Keratinocyte (primary cell): ENCODE data around the gene TRMT1. TPM values are rescaled to one million over a fixed set of nuclear protein-coding genes. Genes with fewer than 3 reads are reported as not detected.

Experiments
- DNase-seq: peaks from one replicate; pipeline ENCODE4 v3.0.0-alpha.2; 2011; ENCODE audit warnings: low read depth, missing footprints, low spot score
- FAIRE-seq: peaks from 2 replicates; lab custom pipeline; 2011; peaks lifted over from hg19 to GRCh38; lab: Jason Lieb, UNC
- H2AFZ ChIP-seq: 2 replicates; pipeline ENCODE4 v1.6.0; 2012; ENCODE audit warnings: low read length, control low read depth, inconsistent platforms; ENCODE audit not compliant: control insufficient read depth
- H3K27ac ChIP-seq: 2 replicates; pipeline ENCODE4 v1.5.1; 2011; ENCODE audit warnings: low read length; ENCODE audit not compliant: control insufficient read depth, insufficient read depth
- H3K27me3 ChIP-seq: 3 replicates; pipeline ENCODE4 v1.6.0; 2011; ENCODE audit warnings: low read length; ENCODE audit not compliant: control insufficient read depth, insufficient read depth; ENCODE audit errors: extremely low read depth
- H3K36me3 ChIP-seq, 2 experiments: 2 replicates in 1 of 2; 3 replicates in 1 of 2; pipeline ENCODE4 v1.5.1; 2011; ENCODE audit warnings: low read length in 2 of 2, mild to moderate bottlenecking in 1 of 2; ENCODE audit not compliant: control insufficient read depth in 2 of 2, insufficient read depth in 2 of 2; ENCODE audit errors: extremely low read depth in 1 of 2
- H3K4me1 ChIP-seq: 3 replicates; pipeline ENCODE4 v1.5.1; 2011; ENCODE audit warnings: low read length; ENCODE audit not compliant: control insufficient read depth, insufficient read depth; ENCODE audit errors: extremely low read depth
- H3K4me2 ChIP-seq: 3 replicates; pipeline ENCODE4 v1.6.0; 2011; ENCODE audit warnings: low read depth, low read length; ENCODE audit not compliant: control insufficient read depth, insufficient read depth; ENCODE audit errors: extremely low read depth
- H3K4me3 ChIP-seq, 3 experiments: fragments of 200-600 bp in 1 of 3; sonication (generic) in 1 of 3; 2 replicates in 2 of 3; 3 replicates in 1 of 3; pipeline ENCODE4 v1.5.1; 2011 to 2016; ENCODE audit warnings: low read length in 3 of 3, mild to moderate bottlenecking in 3 of 3, control low read depth in 2 of 3, inconsistent platforms in 1 of 3, low read depth in 1 of 3, mixed read lengths in 1 of 3, mixed run types in 1 of 3, moderate library complexity in 1 of 3; ENCODE audit not compliant: control insufficient read depth in 2 of 3, insufficient read depth in 2 of 3; ENCODE audit errors: extremely low read depth in 1 of 3
- H3K79me2 ChIP-seq: 2 replicates; pipeline ENCODE4 v1.6.0; 2012; ENCODE audit warnings: low read length; ENCODE audit not compliant: control insufficient read depth, insufficient read depth
- H3K9ac ChIP-seq: 3 replicates; pipeline ENCODE4 v1.6.0; 2011; ENCODE audit warnings: low read length; ENCODE audit not compliant: control insufficient read depth, insufficient read depth; ENCODE audit errors: extremely low read depth
- H3K9me1 ChIP-seq: 3 replicates; pipeline ENCODE4 v1.6.0; 2011; ENCODE audit warnings: low read length; ENCODE audit not compliant: control insufficient read depth, insufficient read depth; ENCODE audit errors: extremely low read depth
- H3K9me3 ChIP-seq: 2 replicates; pipeline ENCODE4 v1.5.1; 2012; ENCODE audit warnings: low read depth, low read length; ENCODE audit not compliant: control insufficient read depth
- H4K20me1 ChIP-seq: 3 replicates; pipeline ENCODE4 v1.6.0; 2011; ENCODE audit warnings: low read length; ENCODE audit not compliant: control insufficient read depth, insufficient read depth; ENCODE audit errors: extremely low read depth
- CTCF ChIP-seq, 3 experiments: IDR thresholded peaks in 1 of 3; conservative IDR thresholded peaks in 1 of 3; optimal IDR thresholded peaks in 1 of 3; 2 replicates in 2 of 3; 3 replicates in 1 of 3; pipeline versions ENCODE3 to v1.5.1; 2011; ENCODE audit warnings: low read length in 3 of 3, mild to moderate bottlenecking in 3 of 3, moderate library complexity in 2 of 3, control low read depth in 1 of 3, inconsistent platforms in 1 of 3; ENCODE audit not compliant: insufficient read depth in 2 of 3; ENCODE audit errors: extremely low read depth in 1 of 3
- EZH2 ChIP-seq: IDR thresholded peaks from one replicate; pipeline ENCODE4 v1.6.1; 2012; ENCODE audit warnings: inconsistent platforms, mild to moderate bottlenecking, low read length, moderate library complexity
- dilution Hi-C: fragments of 300-500 bp; cut with MboI; formaldehyde crosslinking; loops from one replicate; pipeline ENCODE4 v1.7.0; 2020; ENCODE audit warnings: low sequenced_read_pairs; ENCODE audit not compliant: extremely low pct_ligation_motif_present
- polyA plus RNA-seq, 5 experiments: library from polyadenylated mRNA; depleted of rRNA in 3 of 5; stranded (reverse) in 3 of 5; stranded (forward) in 1 of 5; unstranded in 1 of 5; fragments of >200 nt; gene quantifications; 1 replicate in 1 of 5; 2 replicates in 3 of 5; 3 replicates in 1 of 5; pipeline versions ENCODE4 v1.2.1 to v1.2.3, GENCODE V29; 2011 to 2012; ENCODE audit warnings: missing spikeins in 2 of 5, low read depth in 1 of 5, low replicate concordance in 1 of 5

The TRMT1 gene
- polyA plus RNA-seq, 1 donor (not counting 4 experiments of a cell fraction or from before 2014, with no cell fraction given): 30.9 TPM

GRCh38 chr19:13057744-13058143 is 58.8 kb downstream of the TRMT1 start:
- Histone ChIP-seq H3K79me2 (peaks cover 21% of the 10 kb centered on the region), H3K27ac (no peak overlapping the region), H2AFZ (no peak overlapping the region), H3K4me1 (peaks cover 66% of the 10 kb centered on the region), H3K27me3 (no peaks in the 10 kb centered on the region), H3K36me3 (peaks cover 0 to 5% of the 10 kb centered on the region in 2 experiments), H3K4me2 (no peak overlapping the region), H3K9me1 (peaks cover 3% of the 10 kb centered on the region), H3K9ac (no peak overlapping the region), H3K4me3 (no peak overlapping the region), H4K20me1 (no peaks in the 10 kb centered on the region), H3K9me3 (no peaks in the 10 kb centered on the region)
- FAIRE-seq (no peak), DNase-seq (no peak)
- TF ChIP-seq CTCF (optimal IDR thresholded peaks at IDR 0.05 in 1 of 3, IDR thresholded peaks at IDR 0.05 in 1 of 3, conservative IDR thresholded peaks at IDR 0.05 in 1 of 3; ENCODE audit: extremely low read depth in 1 of 3, insufficient read depth in 2 of 3, low read length in 3 of 3) (no peak), EZH2 (no peak)
- dilution Hi-C loops: no loop called here

- H3K36me3 ChIP-seq: peaks cover 0 to 8% of the 10 kb centered on the region in 2 experiments
- dilution Hi-C loops: no loop called here
- H3K79me2 ChIP-seq: peaks cover 21% of the 10 kb centered on the region
- H2AFZ ChIP-seq: no peak overlapping the region
- no peaks in the 10 kb centered on the region for H3K27me3 ChIP-seq
- H3K4me2 ChIP-seq: no peak overlapping the region
- H3K4me1 ChIP-seq: peaks cover 71% of the 10 kb centered on the region
- H3K4me3 ChIP-seq: no peak overlapping the region
- H3K9me1 ChIP-seq: peaks cover 6% of the 10 kb centered on the region
- no peak for TF ChIP-seq CTCF (optimal IDR thresholded peaks at IDR 0.05 in 1 of 3, IDR thresholded peaks at IDR 0.05 in 1 of 3, conservative IDR thresholded peaks at IDR 0.05 in 1 of 3; ENCODE audit: extremely low read depth in 1 of 3, insufficient read depth in 2 of 3, low read length in 3 of 3)
- no peak for TF ChIP-seq EZH2
- no peak overlapping the region for H3K9ac ChIP-seq
- H3K27ac ChIP-seq: no peak overlapping the region
- H3K9me3 ChIP-seq: no peaks in the 10 kb centered on the region
- H4K20me1 ChIP-seq: no peaks in the 10 kb centered on the region
- no peak for FAIRE-seq
- DNase-seq: no peak
These were observed 59.4 kb downstream of the TRMT1 start for GRCh38 chr19:13057147-13057572.
